ENCODE results near the gene COL21A1. TPM values are rescaled to one million over a fixed set of nuclear protein-coding genes. Genes with fewer than 3 reads are reported as not detected.
A peak's percentile ranks its signal among the peaks of the same experiment; 100 is the strongest.

Gene COL21A1
- polyA plus RNA-seq, 2 of the 4 experiments (the other 2 are of a cell fraction): 1.4 to 3.3 TPM

DNA sequence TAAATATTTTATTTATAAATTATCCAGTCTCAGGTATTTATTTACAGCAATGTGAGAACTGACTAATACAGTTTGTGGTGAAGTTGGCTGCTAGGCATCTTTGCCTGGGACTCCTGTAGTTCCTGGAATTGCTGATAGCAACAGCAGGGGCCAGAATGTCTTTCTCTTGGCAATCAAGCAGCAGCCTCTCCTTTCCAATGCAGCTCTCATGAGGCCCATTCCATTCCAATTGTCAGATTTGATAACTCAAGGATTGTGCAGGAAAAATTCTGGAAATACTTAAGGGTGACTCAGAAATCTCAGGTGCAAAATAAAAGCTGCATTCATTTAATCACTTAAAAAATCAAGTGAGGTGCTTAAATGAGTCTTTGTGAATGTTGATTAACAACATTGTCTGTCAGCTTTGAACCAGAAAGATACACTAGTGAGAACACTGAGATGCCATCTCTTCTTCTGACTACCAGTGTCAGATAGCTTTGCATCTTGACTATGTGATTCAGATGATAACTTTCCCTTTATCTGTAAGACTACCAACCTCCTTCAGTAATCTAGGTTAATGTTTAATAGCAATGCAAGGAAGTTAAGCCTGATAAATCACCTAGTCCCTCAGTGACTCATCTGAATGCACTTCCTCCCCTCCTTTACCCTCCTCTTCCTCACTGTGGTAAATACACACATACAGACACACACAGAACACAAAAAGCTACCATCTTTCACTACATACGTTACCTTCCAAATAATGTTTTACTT lies 32.1 kb upstream of the COL21A1 start (continued):
- TF ChIP-seq, protein P1, sequence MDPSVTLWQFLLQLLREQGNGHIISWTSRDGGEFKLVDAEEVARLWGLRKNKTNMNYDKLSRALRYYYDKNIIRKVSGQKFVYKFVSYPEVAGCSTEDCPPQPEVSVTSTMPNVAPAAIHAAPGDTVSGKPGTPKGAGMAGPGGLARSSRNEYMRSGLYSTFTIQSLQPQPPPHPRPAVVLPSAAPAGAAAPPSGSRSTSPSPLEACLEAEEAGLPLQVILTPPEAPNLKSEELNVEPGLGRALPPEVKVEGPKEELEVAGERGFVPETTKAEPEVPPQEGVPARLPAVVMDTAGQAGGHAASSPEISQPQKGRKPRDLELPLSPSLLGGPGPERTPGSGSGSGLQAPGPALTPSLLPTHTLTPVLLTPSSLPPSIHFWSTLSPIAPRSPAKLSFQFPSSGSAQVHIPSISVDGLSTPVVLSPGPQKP (IDR thresholded peaks at IDR 0.05; ENCODE audit: low read depth, low read length): no peak
- no peak for TF ChIP-seq RNF2 (IDR thresholded peaks at IDR 0.05; ENCODE audit: borderline replicate concordance, low read depth)
- no peak for TF ChIP-seq CBX2 (IDR thresholded peaks at IDR 0.05; ENCODE audit: borderline replicate concordance, low read depth)
- TF ChIP-seq GATA3 (IDR thresholded peaks at IDR 0.05; ENCODE audit: borderline replicate concordance): peak; percentile 83
- TF ChIP-seq ZNF302 (CRISPR knock-in tag; IDR thresholded peaks at IDR 0.05): no peak
- no peak for TF ChIP-seq CBX8 (IDR thresholded peaks at IDR 0.05)
- no peak for TF ChIP-seq KDM1A (IDR thresholded peaks at IDR 0.05; ENCODE audit: low read depth)
- TF ChIP-seq NFE2L2 (conservative IDR thresholded peaks at IDR 0.05; ENCODE audit: low read length): no peak
- TF ChIP-seq, protein P2, sequence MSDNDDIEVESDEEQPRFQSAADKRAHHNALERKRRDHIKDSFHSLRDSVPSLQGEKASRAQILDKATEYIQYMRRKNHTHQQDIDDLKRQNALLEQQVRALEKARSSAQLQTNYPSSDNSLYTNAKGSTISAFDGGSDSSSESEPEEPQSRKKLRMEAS (IDR thresholded peaks at IDR 0.05): no peak; the same call in 1 of the 2 replicates
- TF ChIP-seq ZC3H11A (IDR thresholded peaks at IDR 0.05): no peak
- peak; percentile 9 to 20; a peak in 1 of 5 replicates for TF ChIP-seq RAD21 (conservative IDR thresholded peaks at IDR 0.05 in 1 of 2, IDR thresholded peaks at IDR 0.05 in 1 of 2)
- TF ChIP-seq EHMT2 (IDR thresholded peaks at IDR 0.05; ENCODE audit: low read depth): no peak
- TF ChIP-seq, protein P3, sequence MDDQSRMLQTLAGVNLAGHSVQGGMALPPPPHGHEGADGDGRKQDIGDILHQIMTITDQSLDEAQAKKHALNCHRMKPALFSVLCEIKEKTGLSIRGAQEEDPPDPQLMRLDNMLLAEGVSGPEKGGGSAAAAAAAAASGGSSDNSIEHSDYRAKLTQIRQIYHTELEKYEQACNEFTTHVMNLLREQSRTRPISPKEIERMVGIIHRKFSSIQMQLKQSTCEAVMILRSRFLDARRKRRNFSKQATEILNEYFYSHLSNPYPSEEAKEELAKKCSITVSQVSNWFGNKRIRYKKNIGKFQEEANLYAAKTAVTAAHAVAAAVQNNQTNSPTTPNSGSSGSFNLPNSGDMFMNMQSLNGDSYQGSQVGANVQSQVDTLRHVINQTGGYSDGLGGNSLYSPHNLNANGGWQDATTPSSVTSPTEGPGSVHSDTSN (IDR thresholded peaks at IDR 0.05): no peak
- TF ChIP-seq MAZ (IDR thresholded peaks at IDR 0.05; ENCODE audit: borderline replicate concordance, low read depth, low read length): no peak
- no peak for TF ChIP-seq CEBPB (IDR thresholded peaks at IDR 0.05)
- TF ChIP-seq RARB (CRISPR knock-in tag; IDR thresholded peaks at IDR 0.05): no peak
- TF ChIP-seq, protein P4, sequence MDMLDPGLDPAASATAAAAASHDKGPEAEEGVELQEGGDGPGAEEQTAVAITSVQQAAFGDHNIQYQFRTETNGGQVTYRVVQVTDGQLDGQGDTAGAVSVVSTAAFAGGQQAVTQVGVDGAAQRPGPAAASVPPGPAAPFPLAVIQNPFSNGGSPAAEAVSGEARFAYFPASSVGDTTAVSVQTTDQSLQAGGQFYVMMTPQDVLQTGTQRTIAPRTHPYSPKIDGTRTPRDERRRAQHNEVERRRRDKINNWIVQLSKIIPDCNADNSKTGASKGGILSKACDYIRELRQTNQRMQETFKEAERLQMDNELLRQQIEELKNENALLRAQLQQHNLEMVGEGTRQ (IDR thresholded peaks at IDR 0.05): no peak
- no peak for TF ChIP-seq HDAC2 (IDR thresholded peaks at IDR 0.05)
- peak; percentile 64 for TF ChIP-seq FOSL2 (IDR thresholded peaks at IDR 0.05)
- TF ChIP-seq FOSL2 (CRISPR knock-in tag; IDR thresholded peaks at IDR 0.05): peak; percentile 87
- no peak for TF ChIP-seq SMC3 (IDR thresholded peaks at IDR 0.05)
- no peak for TF ChIP-seq KDM5A (IDR thresholded peaks at IDR 0.05)
- TF ChIP-seq HEYL (CRISPR knock-in tag; IDR thresholded peaks at IDR 0.05): no peak
- TF ChIP-seq, protein P5, sequence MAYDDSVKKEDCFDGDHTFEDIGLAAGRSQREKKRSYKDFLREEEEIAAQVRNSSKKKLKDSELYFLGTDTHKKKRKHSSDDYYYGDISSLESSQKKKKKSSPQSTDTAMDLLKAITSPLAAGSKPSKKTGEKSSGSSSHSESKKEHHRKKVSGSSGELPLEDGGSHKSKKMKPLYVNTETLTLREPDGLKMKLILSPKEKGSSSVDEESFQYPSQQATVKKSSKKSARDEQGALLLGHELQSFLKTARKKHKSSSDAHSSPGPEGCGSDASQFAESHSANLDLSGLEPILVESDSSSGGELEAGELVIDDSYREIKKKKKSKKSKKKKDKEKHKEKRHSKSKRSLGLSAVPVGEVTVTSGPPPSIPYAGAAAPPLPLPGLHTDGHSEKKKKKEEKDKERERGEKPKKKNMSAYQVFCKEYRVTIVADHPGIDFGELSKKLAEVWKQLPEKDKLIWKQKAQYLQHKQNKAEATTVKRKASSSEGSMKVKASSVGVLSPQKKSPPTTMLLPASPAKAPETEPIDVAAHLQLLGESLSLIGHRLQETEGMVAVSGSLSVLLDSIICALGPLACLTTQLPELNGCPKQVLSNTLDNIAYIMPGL (CRISPR knock-in tag; IDR thresholded peaks at IDR 0.05; ENCODE audit: borderline replicate concordance): no peak
- TF ChIP-seq EHF (CRISPR knock-in tag; IDR thresholded peaks at IDR 0.05): no peak
- TF ChIP-seq, protein P6, sequence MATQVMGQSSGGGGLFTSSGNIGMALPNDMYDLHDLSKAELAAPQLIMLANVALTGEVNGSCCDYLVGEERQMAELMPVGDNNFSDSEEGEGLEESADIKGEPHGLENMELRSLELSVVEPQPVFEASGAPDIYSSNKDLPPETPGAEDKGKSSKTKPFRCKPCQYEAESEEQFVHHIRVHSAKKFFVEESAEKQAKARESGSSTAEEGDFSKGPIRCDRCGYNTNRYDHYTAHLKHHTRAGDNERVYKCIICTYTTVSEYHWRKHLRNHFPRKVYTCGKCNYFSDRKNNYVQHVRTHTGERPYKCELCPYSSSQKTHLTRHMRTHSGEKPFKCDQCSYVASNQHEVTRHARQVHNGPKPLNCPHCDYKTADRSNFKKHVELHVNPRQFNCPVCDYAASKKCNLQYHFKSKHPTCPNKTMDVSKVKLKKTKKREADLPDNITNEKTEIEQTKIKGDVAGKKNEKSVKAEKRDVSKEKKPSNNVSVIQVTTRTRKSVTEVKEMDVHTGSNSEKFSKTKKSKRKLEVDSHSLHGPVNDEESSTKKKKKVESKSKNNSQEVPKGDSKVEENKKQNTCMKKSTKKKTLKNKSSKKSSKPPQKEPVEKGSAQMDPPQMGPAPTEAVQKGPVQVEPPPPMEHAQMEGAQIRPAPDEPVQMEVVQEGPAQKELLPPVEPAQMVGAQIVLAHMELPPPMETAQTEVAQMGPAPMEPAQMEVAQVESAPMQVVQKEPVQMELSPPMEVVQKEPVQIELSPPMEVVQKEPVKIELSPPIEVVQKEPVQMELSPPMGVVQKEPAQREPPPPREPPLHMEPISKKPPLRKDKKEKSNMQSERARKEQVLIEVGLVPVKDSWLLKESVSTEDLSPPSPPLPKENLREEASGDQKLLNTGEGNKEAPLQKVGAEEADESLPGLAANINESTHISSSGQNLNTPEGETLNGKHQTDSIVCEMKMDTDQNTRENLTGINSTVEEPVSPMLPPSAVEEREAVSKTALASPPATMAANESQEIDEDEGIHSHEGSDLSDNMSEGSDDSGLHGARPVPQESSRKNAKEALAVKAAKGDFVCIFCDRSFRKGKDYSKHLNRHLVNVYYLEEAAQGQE (IDR thresholded peaks at IDR 0.05): no peak
- no peak for TF ChIP-seq CHD2 (IDR thresholded peaks at IDR 0.05; ENCODE audit: low read length, partially characterized antibody)
- no peak for TF ChIP-seq PHF8 (IDR thresholded peaks at IDR 0.05; ENCODE audit: borderline replicate concordance, low read depth)
- TF ChIP-seq RCOR1 (IDR thresholded peaks at IDR 0.05; ENCODE audit: low read depth, low read length): no peak
